DOHH2 (cell line): ENCODE measurements around the gene POC1B.

Experiments
- CTCF ChIP-seq: fragments of 200-600 bp; sonication (generic); IDR thresholded peaks from one replicate; pipeline ENCODE4 v1.5.1; 2014; ENCODE audit warnings: antibody characterized with exemption, mild to moderate bottlenecking, low read depth, low read length; ENCODE audit not compliant: poor library complexity, severe bottlenecking
- EZH2phosphoT487 ChIP-seq: fragments of 200-600 bp; sonication (generic); IDR thresholded peaks from 2 replicates; pipeline ENCODE4 v1.6.1; 2017; ENCODE audit warnings: borderline replicate concordance, mild to moderate bottlenecking, antibody characterized with exemption, low read length, moderate library complexity, mixed read lengths

GRCh38 chr12:89390802-89391673, 134.8 kb downstream of the POC1B start:
- TF ChIP-seq CTCF: no peak
- no peak for TF ChIP-seq EZH2phosphoT487
